ENCODE data around the gene CACNB3. TPM values are rescaled to one million over a fixed set of nuclear protein-coding genes. Genes with fewer than 3 reads are reported as not detected.

The CACNB3 gene
- total and polyA plus RNA-seq, 2 experiments from 2014 or later, result 23.2 to 28.6 TPM

GRCh38 chr12:48787791-48788523, 30.3 kb upstream of the CACNB3 start:
- DNase-seq (ENCODE audit: low spot score), result no peak
- 16% methylated on average over 10 of the region's 11 CpGs for WGBS (ENCODE audit: low lambda C conversion rate, missing lambda C conversion rate)
- TF ChIP-seq CTCF (IDR thresholded peaks at IDR 0.05; ENCODE audit: poor library complexity), result no peak
- no peak for TF ChIP-seq EZH2phosphoT487 (IDR thresholded peaks at IDR 0.05; ENCODE audit: low read depth, severe bottlenecking, unreplicated experiment)
- no peak for TF ChIP-seq EZH2 (IDR thresholded peaks at IDR 0.05; ENCODE audit: borderline replicate concordance)

GRCh38 chr12:48788524-48788853, 29.8 kb upstream of the CACNB3 start:
- Histone ChIP-seq H4K20me1 (ENCODE audit: insufficient read depth, poor library complexity, severe bottlenecking) (peaks cover 17% of the 10 kb centered on the region), H3K4me1 (ENCODE audit: insufficient read depth) (peaks cover 22% of the 10 kb centered on the region), H3K4me3 (peak overlapping the region; percentile 98), H3K79me2 (peaks cover 56% of the 10 kb centered on the region), H3K9me2 (replicated peaks; ENCODE audit: insufficient read depth) (no peaks in the 10 kb centered on the region), H3K27ac (peak overlapping the region; percentile 63), H3K36me3 (replicated peaks; ENCODE audit: insufficient read depth, low read depth) (no peaks in the 10 kb centered on the region), H3K9me3 (ENCODE audit: low read depth) (no peaks in the 10 kb centered on the region), H3K4me2 (peak overlapping the region; percentile 95), H3K27me3 (no peaks in the 10 kb centered on the region), H2AFZ (peak overlapping the region; percentile 68)
- WGBS (ENCODE audit: low lambda C conversion rate, missing lambda C conversion rate), result under 1% methylated on average over 16 of the region's 25 CpGs
- no peak for DNase-seq (ENCODE audit: low spot score)
- TF ChIP-seq EZH2 (IDR thresholded peaks at IDR 0.05; ENCODE audit: borderline replicate concordance) (no peak), CTCF (IDR thresholded peaks at IDR 0.05; ENCODE audit: poor library complexity) (no peak), EZH2phosphoT487 (IDR thresholded peaks at IDR 0.05; ENCODE audit: low read depth, severe bottlenecking, unreplicated experiment) (no peak)

More at GRCh38 chr12:48787791-48788523, 30.3 kb upstream of the CACNB3 start:
- Histone ChIP-seq H3K9me3 (ENCODE audit: low read depth) (no peaks in the 10 kb centered on the region), H3K27ac (peak overlapping the region; percentile 63), H4K20me1 (ENCODE audit: insufficient read depth, poor library complexity, severe bottlenecking) (peaks cover 18% of the 10 kb centered on the region), H3K36me3 (replicated peaks; ENCODE audit: insufficient read depth, low read depth) (no peaks in the 10 kb centered on the region), H3K79me2 (peaks cover 60% of the 10 kb centered on the region), H3K9me2 (replicated peaks; ENCODE audit: insufficient read depth) (no peaks in the 10 kb centered on the region), H3K4me3 (peak overlapping the region; percentile 98), H3K4me1 (ENCODE audit: insufficient read depth) (peaks cover 22% of the 10 kb centered on the region), H3K4me2 (peak overlapping the region; percentile 95), H2AFZ (peak overlapping the region; percentile 68), H3K27me3 (no peaks in the 10 kb centered on the region)

- peak within 1 kb of the TSS; percentile 98 for H3K4me3 ChIP-seq
- H3K9me2 ChIP-seq (replicated peaks; ENCODE audit: insufficient read depth), result no peaks in the 10 kb centered on the region
- peak within 1 kb of the TSS; percentile 97 for H3K4me2 ChIP-seq
- WGBS (ENCODE audit: low lambda C conversion rate, missing lambda C conversion rate), result 0% methylated on average over 12 of the region's 86 CpGs
- H3K4me1 ChIP-seq (ENCODE audit: insufficient read depth), result peaks cover 22% of the 10 kb centered on the region
- DNase-seq (ENCODE audit: low spot score), result peak; percentile 91
- H3K36me3 ChIP-seq (replicated peaks; ENCODE audit: insufficient read depth, low read depth), result no peaks in the 10 kb centered on the region
- no peaks in the 10 kb centered on the region for H3K27me3 ChIP-seq
- peaks cover 50% of the 10 kb centered on the region for H3K79me2 ChIP-seq
- peak within 1 kb of the TSS; percentile 98 for H3K27ac ChIP-seq
- peaks cover 15% of the 10 kb centered on the region for H4K20me1 ChIP-seq (ENCODE audit: insufficient read depth, poor library complexity, severe bottlenecking)
- TF ChIP-seq EZH2 (IDR thresholded peaks at IDR 0.05; ENCODE audit: borderline replicate concordance), result no peak
- peak within 1 kb of the TSS; percentile 100 for H2AFZ ChIP-seq
- H3K9me3 ChIP-seq (ENCODE audit: low read depth), result no peaks in the 10 kb centered on the region
These were observed 29.2 kb upstream of the CACNB3 start, which contains the start of gene ADCY6 for GRCh38 chr12:48788854-48789775. Gene ADCY6 (minus strand): TSS chr12:48789089. CDS start chr12:48783434, 5,655 bp downstream.
